ENCODE data around the gene CRYBG1. TPM values are rescaled to one million over a fixed set of nuclear protein-coding genes. Genes with fewer than 3 reads are reported as not detected.

CRYBG1 gene
- total RNA-seq, 4 donors from 2014 or later: 14.9 to 36.9 (median 20.7) TPM

- no peak for TF ChIP-seq CTCF (IDR thresholded peaks at IDR 0.05)
- ATAC-seq (ENCODE audit: low FRiP score) (no peak), DNase-seq (ENCODE audit: low spot score) (no peak)
These were observed 61.0 kb downstream of the CRYBG1 start for GRCh38 chr6:106421496-106421895.

GRCh38 chr6:106422534-106422933, 62.0 kb downstream of the CRYBG1 start:
- no peak for ATAC-seq (ENCODE audit: low FRiP score)
- TF ChIP-seq CTCF (IDR thresholded peaks at IDR 0.05): no peak
- no peak for DNase-seq (ENCODE audit: low spot score)

- ATAC-seq (ENCODE audit: low FRiP score) (no peak), DNase-seq (ENCODE audit: low spot score) (no peak)
- TF ChIP-seq CTCF (IDR thresholded peaks at IDR 0.05): no peak
These were observed 64.9 kb downstream of the CRYBG1 start for GRCh38 chr6:106425382-106425781.

GRCh38 chr6:106426250-106426970, 65.9 kb downstream of the CRYBG1 start:
- ATAC-seq (ENCODE audit: low FRiP score) (no peak), DNase-seq (ENCODE audit: low spot score) (no peak)
- no peak for TF ChIP-seq CTCF (IDR thresholded peaks at IDR 0.05)

- no peak for ATAC-seq (ENCODE audit: low FRiP score)
- no peak for DNase-seq (ENCODE audit: low spot score)
- TF ChIP-seq CTCF (IDR thresholded peaks at IDR 0.05): no peak
These were observed 69.9 kb downstream of the CRYBG1 start for GRCh38 chr6:106430466-106430865.

GRCh38 chr6:106431405-106431804, 70.9 kb downstream of the CRYBG1 start:
- ATAC-seq (ENCODE audit: low FRiP score): no peak
- no peak for TF ChIP-seq CTCF (IDR thresholded peaks at IDR 0.05)
- no peak for DNase-seq (ENCODE audit: low spot score)

- no peak for TF ChIP-seq CTCF (IDR thresholded peaks at IDR 0.05)
- DNase-seq (ENCODE audit: low spot score) (no peak), ATAC-seq (ENCODE audit: low FRiP score) (no peak)
These were observed 71.5 kb downstream of the CRYBG1 start for GRCh38 chr6:106431972-106432371.

All from omental fat pad (tissue), 4 donors.